Measurements from ENCODE around the gene FOXC1. TPM values are rescaled to one million over a fixed set of nuclear protein-coding genes. Genes with fewer than 3 reads are reported as not detected.

FOXC1 gene
- total and polyA plus RNA-seq, 8 donors, result 0.75 to 3.4 (median 1.0) TPM

DNA sequence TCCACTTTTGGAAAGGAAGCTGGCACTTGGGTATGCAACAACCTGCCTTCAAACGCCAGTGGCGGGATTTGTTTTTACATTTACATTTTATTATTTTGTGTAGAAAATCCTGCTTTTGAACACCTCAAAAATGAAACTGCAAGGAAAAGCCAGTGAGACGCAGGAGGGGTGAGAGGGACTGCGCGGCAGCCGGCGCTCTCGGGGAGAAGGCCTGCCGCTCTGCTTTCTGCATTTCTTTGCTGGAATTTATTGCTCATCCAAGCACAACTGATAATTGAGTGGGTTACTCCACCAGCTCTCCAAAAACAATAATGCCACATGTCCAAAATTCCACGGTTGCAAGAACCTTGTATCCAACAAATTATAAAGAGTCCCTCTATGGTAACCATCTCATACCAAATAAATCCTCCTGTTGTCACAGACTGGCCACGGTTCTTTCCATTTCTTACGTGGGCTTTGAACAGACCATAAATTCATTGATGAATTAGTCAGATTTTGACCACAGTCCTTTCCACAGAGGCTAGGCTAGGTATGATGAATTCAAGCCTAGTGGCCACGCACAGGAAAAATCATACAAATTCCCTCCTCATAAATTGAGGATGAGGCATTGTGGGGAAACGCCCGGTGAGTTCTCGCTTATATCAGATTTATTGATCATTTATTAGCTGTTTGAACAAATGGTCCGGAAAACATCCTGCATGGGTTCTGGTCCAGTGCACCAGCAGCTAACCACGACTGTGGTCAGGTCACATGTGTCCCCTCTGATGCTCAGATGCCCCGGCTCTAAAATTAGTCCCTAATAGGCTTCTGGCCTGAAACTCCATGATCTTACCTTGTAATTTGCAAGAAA lies 31.6 kb upstream of the FOXC1 start:
- H3K36me3 ChIP-seq, result no peaks in the 10 kb centered on the region
- no peaks in the 10 kb centered on the region for H3K4me1 ChIP-seq
- no peak overlapping the region for H3K4me3 ChIP-seq
- ATAC-seq, result no peak
- intact Hi-C loops (cut with DNase I), result no loop called here
- no peak overlapping the region for H3K27ac ChIP-seq
- TF ChIP-seq, protein P1, sequence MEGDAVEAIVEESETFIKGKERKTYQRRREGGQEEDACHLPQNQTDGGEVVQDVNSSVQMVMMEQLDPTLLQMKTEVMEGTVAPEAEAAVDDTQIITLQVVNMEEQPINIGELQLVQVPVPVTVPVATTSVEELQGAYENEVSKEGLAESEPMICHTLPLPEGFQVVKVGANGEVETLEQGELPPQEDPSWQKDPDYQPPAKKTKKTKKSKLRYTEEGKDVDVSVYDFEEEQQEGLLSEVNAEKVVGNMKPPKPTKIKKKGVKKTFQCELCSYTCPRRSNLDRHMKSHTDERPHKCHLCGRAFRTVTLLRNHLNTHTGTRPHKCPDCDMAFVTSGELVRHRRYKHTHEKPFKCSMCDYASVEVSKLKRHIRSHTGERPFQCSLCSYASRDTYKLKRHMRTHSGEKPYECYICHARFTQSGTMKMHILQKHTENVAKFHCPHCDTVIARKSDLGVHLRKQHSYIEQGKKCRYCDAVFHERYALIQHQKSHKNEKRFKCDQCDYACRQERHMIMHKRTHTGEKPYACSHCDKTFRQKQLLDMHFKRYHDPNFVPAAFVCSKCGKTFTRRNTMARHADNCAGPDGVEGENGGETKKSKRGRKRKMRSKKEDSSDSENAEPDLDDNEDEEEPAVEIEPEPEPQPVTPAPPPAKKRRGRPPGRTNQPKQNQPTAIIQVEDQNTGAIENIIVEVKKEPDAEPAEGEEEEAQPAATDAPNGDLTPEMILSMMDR (IDR thresholded peaks at IDR 0.05), result no peak
- no peak for DNase-seq
- H3K9me3 ChIP-seq, result no peaks in the 10 kb centered on the region
- H3K27me3 ChIP-seq, result no peaks in the 10 kb centered on the region

DNA sequence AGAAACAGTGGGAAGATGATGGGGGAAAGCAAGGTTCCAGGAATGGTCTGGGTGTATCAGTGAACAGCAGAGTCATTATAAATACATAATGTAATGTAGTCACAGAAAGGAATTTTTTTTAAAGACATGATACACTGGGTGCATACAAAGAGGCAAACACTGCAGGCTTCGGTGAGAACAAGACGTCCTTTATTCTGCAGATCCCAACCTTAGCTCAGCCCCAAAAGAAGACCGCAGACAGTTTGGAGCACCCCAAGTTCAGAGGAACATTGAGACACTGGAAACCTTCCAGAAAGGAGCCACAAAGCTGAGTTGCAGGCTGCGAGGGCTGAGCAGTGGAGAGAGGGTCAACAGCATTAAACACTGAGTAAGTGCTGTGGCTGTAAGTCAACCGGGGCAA lies 30.6 kb upstream of the FOXC1 start:
- Histone ChIP-seq H3K4me1 (no peaks in the 10 kb centered on the region), H3K9me3 (no peaks in the 10 kb centered on the region), H3K4me3 (no peak overlapping the region), H3K36me3 (no peaks in the 10 kb centered on the region), H3K27ac (no peak overlapping the region), H3K27me3 (no peaks in the 10 kb centered on the region)
- ATAC-seq, result no peak
- TF ChIP-seq, protein P1 (IDR thresholded peaks at IDR 0.05), result no peak
- no peak for DNase-seq
- intact Hi-C loops (cut with DNase I), result no loop called here

- Histone ChIP-seq H3K4me3 (no peak overlapping the region), H3K4me1 (no peaks in the 10 kb centered on the region), H3K27ac (no peak overlapping the region), H3K9me3 (no peaks in the 10 kb centered on the region), H3K27me3 (no peaks in the 10 kb centered on the region), H3K36me3 (no peaks in the 10 kb centered on the region)
- no peak for ATAC-seq
- TF ChIP-seq, protein P1 (IDR thresholded peaks at IDR 0.05), result no peak
- intact Hi-C loops (cut with DNase I), result no loop called here
- no peak for DNase-seq
These were observed 29.6 kb upstream of the FOXC1 start for GRCh38 chr6:1580109-1580508.

GRCh38 chr6:1580585-1580984 lies 29.1 kb upstream of the FOXC1 start:
- no peak overlapping the region for H3K4me3 ChIP-seq
- TF ChIP-seq, protein P1 (IDR thresholded peaks at IDR 0.05), result no peak
- DNase-seq, result no peak
- H3K27me3 ChIP-seq, result no peaks in the 10 kb centered on the region
- no peaks in the 10 kb centered on the region for H3K36me3 ChIP-seq
- no peaks in the 10 kb centered on the region for H3K9me3 ChIP-seq
- intact Hi-C loops (cut with DNase I), result no loop called here
- ATAC-seq, result no peak
- no peak overlapping the region for H3K27ac ChIP-seq
- no peaks in the 10 kb centered on the region for H3K4me1 ChIP-seq

DNA sequence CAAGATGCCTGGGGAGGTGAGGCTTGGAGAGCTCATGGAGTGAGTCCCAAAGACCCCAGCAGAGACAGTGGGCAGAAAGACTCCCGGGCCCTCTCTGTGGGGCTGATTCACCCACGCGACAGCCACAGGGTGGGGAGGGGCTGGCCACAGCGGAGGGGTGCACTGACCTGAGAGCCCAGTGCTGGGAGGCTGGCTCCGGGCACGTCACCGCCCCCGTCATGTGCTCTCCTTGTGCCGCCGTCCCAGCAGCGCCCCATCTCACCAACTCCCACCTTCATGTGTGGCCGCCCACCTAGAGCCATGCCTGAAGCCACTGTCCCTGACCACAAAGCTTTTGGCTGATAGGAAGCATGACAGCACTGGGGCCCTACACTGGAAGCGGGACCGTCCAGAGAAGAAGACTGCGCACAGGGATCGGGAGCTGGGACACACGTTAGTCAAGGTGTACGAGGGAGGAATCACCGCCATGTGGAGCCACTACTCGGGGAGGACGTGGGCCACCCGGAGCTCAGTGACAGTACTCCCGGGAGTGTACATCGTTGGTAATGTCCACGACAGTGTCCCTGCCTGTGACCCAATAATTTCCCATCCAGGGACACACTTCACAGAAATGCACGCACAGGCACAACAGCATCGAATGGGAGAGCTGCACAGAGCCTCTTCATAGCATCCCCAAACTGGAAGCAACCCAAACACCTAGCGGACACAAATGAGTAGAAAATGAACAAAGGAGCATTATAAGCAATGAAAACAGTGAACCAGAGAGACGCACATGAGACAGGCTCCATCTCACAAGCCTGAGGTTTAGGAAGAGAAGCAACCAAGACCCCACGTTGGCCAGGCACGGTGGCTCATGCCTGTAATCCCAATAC lies 28.4 kb upstream of the FOXC1 start:
- DNase-seq (no peak), ATAC-seq (no peak)
- TF ChIP-seq, protein P1 (IDR thresholded peaks at IDR 0.05), result no peak
- Histone ChIP-seq H3K4me1 (no peaks in the 10 kb centered on the region), H3K27me3 (no peaks in the 10 kb centered on the region), H3K27ac (no peak overlapping the region), H3K9me3 (no peaks in the 10 kb centered on the region), H3K4me3 (no peak overlapping the region), H3K36me3 (no peaks in the 10 kb centered on the region)
- intact Hi-C loops (cut with DNase I), result no loop called here

Data from left lung (tissue), 10 donors.